Body of pancreas (tissue), 4 donors: ENCODE data around the gene DAPK1. TPM values are rescaled to one million over a fixed set of nuclear protein-coding genes. Genes with fewer than 3 reads are reported as not detected.

Experiments used
- ATAC-seq: fragments of 150-250 bp; one replicate; pipeline ENCODE4 v1.9.1; 2016
- DNase-seq, 4 donors: peaks; one replicate each; pipeline ENCODE4 v3.0.0-alpha.2; 2019
- H3K27ac ChIP-seq, 4 donors: fragments of 200-600 bp; sonication (generic); 1 replicate in 3 of 4; 2 replicates in 1 of 4; pipeline versions ENCODE4 v1.5.1 to v1.6.1; 2016 to 2019; ENCODE audit warnings: mild to moderate bottlenecking in 1 of 4, mixed read lengths in 1 of 4, moderate library complexity in 1 of 4
- H3K27me3 ChIP-seq, 2 donors: fragments of 200-600 bp; sonication (generic); one replicate each; pipeline ENCODE4 v1.6.0; 2016; ENCODE audit warnings: mild to moderate bottlenecking in 1 of 2
- H3K36me3 ChIP-seq, 2 donors: fragments of 200-600 bp; sonication (generic); replicated peaks in 1 of 2; 2 replicates each; pipeline ENCODE4 v1.5.1; 2016; ENCODE audit warnings: low read depth in 2 of 2; ENCODE audit not compliant: insufficient read depth in 1 of 2
- H3K4me1 ChIP-seq: fragments of 200-600 bp; sonication (generic); one replicate; pipeline ENCODE4 v1.6.0; 2016
- H3K4me3 ChIP-seq, 2 donors: fragments of 200-600 bp; sonication (generic); 1 replicate in 1 of 2; 2 replicates in 1 of 2; pipeline ENCODE4 v1.5.1; 2016 to 2019
- H3K9me3 ChIP-seq, 3 donors: fragments of 200-600 bp; sonication (generic); 1 replicate in 2 of 3; 2 replicates in 1 of 3; pipeline ENCODE4 v1.5.1; 2016
- POLR2A ChIP-seq, 3 donors: fragments of 450-650 bp; IDR thresholded peaks; one replicate each; pipeline ENCODE4 v1.6.1; 2016; ENCODE audit warnings: antibody characterized with exemption in 3 of 3, mild to moderate bottlenecking in 2 of 3
- WGBS, 2 donors: methylation state at CpG; one replicate each; pipeline ENCODE4 v1.1.5; 2017; 5-methylcytosine and 5-hydroxymethylcytosine counted together
- intact Hi-C: fragments of 100-400 bp; cut with DNase I; formaldehyde crosslinking; loops from one replicate; pipeline ENCODE4 v1.15.1; 2023
- total RNA-seq, 2 donors: library from RNA; depleted of rRNA; stranded (reverse); fragments of >200 nt; gene quantifications; one replicate each; pipeline ENCODE4 v1.1.0, GENCODE V29; 2016
- TF ChIP-seq, protein P1 (sequence below), 7 experiments: fragments of 450-650 bp in 4 of 7; fragments of 200-600 bp in 3 of 7; sonication (generic) in 3 of 7; IDR thresholded peaks; one replicate each; pipeline ENCODE4 v1.5.1; 2016 to 2019; ENCODE audit warnings: antibody characterized with exemption in 7 of 7

The DAPK1 gene
- total RNA-seq, 2 donors from 2014 or later: 79.6 to 152 TPM

DNA sequence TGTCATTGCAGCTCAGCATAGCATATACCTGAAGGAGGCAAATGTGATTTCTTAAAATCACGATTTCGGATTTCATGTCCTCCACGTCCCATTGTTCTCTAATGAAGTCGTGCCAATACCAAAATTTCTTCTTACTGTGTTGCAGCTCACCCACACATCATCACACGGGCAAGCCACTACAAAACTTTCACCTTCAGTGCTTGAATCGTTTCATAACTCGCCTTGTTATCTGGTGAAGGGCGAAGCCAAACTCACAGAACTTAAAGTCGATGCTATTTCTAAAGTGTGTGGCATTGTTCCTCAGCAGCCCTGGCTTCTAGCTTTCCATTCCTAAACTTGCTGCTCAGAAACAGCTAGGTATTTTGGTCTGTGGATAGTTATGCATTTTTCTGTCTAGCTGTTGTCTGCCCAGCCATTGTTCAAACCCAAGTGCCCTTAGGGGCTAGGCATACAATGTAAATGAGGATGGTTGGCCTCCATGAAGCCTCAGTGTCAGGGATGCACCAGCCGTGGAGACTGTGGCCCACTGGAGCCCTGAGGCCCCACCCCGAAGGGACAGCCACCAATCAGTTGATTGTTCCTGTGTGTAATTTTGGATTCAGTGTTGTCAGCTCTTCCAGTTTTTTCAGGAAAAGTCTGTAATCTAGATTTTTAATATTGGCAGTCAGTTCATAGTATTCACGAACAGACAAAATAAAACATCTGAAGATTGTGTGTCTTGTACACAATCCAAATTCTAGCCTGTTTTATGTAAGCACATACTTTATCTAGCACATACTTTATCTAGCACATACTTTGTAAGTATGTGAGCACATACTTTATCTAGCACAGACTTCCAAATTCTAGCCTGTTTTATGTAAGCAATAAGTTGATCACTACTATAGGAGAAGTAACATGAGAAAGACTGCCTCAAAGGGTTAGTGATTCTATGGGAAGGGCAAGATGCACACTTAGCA, 112.8 kb downstream of the DAPK1 start:
- DNase-seq (no peak), ATAC-seq (no peak)
- WGBS, 2 donors: 76 to 79% methylated on average over 12 of the region's 12 CpGs
- Histone ChIP-seq H3K27me3 (no peaks in the 10 kb centered on the region), H3K4me3 (no peak overlapping the region), H3K9me3 (no peaks in the 10 kb centered on the region), H3K36me3 (peaks cover 0 to 8% of the 10 kb centered on the region in 2 donors), H3K27ac (no peak overlapping the region), H3K4me1 (peaks cover 29% of the 10 kb centered on the region)
- TF ChIP-seq, protein P1, sequence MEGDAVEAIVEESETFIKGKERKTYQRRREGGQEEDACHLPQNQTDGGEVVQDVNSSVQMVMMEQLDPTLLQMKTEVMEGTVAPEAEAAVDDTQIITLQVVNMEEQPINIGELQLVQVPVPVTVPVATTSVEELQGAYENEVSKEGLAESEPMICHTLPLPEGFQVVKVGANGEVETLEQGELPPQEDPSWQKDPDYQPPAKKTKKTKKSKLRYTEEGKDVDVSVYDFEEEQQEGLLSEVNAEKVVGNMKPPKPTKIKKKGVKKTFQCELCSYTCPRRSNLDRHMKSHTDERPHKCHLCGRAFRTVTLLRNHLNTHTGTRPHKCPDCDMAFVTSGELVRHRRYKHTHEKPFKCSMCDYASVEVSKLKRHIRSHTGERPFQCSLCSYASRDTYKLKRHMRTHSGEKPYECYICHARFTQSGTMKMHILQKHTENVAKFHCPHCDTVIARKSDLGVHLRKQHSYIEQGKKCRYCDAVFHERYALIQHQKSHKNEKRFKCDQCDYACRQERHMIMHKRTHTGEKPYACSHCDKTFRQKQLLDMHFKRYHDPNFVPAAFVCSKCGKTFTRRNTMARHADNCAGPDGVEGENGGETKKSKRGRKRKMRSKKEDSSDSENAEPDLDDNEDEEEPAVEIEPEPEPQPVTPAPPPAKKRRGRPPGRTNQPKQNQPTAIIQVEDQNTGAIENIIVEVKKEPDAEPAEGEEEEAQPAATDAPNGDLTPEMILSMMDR (IDR thresholded peaks at IDR 0.05): no peak
- no peak for TF ChIP-seq POLR2A (IDR thresholded peaks at IDR 0.05)
- intact Hi-C loops: no loop called here

DNA sequence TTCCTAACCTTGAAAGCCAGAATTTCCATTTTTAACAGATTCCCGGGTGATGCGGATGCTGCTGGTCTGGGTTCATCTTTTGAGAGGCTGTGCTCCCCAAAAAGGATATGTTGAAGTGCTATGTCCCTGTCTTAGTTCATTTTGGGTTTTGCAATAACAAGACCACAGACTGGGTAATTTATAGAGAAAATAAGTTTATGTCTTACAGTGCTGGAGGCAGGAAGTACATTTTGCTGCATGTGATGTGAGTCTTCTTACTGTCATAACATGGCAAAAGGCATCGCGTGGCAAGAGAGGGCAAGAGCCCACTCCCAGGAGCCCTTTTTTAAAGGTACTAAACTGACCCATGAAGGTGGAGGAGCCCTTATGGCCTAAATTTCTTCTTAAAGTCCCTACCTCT, 114.1 kb downstream of the DAPK1 start:
- no peaks in the 10 kb centered on the region for H3K9me3 ChIP-seq
- intact Hi-C loops: no loop called here

DNA sequence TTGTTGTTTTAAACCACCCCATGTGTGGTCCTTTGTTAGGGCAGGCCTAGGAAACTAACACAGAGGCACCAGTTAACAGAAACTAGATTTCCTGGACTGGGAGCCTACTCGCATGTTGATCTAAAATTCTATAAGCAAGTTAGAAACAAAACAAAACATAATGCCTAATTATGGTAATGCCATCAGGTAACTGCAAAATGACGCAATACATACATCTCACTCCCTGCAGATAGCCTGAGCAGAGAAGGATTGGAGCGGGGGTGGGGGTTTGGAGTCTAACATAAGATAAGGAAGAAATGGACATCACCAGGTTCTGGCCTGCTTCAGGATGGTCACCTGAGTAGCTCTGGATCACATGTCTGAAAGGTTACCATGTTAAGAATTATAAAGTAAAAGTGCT, 114.9 kb downstream of the DAPK1 start:
- H3K36me3 ChIP-seq: peaks cover 0 to 2% of the 10 kb centered on the region in 2 donors
- WGBS, 2 donors: 93 to 95% methylated on average over 3 of the region's 3 CpGs
- no peaks in the 10 kb centered on the region for H3K27me3 ChIP-seq
- H3K27ac ChIP-seq: peak overlapping the region in 3 of 4 donors; percentile 3 to 69 (median 4)
- H3K4me3 ChIP-seq: no peak overlapping the region
- intact Hi-C loops: no loop called here
- DNase-seq (no peak), ATAC-seq (no peak)
- peaks cover 29% of the 10 kb centered on the region for H3K4me1 ChIP-seq
- TF ChIP-seq POLR2A (IDR thresholded peaks at IDR 0.05): no peak
- TF ChIP-seq, protein P1 (IDR thresholded peaks at IDR 0.05): no peak
- no peaks in the 10 kb centered on the region for H3K9me3 ChIP-seq

More for the DNA sequence above, 114.1 kb downstream of the DAPK1 start:
- peak overlapping the region in 1 of 4 donors; percentile 69 for H3K27ac ChIP-seq
- DNase-seq (no peak), ATAC-seq (no peak)
- peaks cover 29% of the 10 kb centered on the region for H3K4me1 ChIP-seq
- peaks cover 0 to 4% of the 10 kb centered on the region in 2 donors for H3K36me3 ChIP-seq
- no peaks in the 10 kb centered on the region for H3K27me3 ChIP-seq
- TF ChIP-seq, protein P1 (IDR thresholded peaks at IDR 0.05): no peak
- TF ChIP-seq POLR2A (IDR thresholded peaks at IDR 0.05): no peak
- no peak overlapping the region for H3K4me3 ChIP-seq
- WGBS, 2 donors: 77 to 88% methylated on average over 4 of the region's 4 CpGs

DNA sequence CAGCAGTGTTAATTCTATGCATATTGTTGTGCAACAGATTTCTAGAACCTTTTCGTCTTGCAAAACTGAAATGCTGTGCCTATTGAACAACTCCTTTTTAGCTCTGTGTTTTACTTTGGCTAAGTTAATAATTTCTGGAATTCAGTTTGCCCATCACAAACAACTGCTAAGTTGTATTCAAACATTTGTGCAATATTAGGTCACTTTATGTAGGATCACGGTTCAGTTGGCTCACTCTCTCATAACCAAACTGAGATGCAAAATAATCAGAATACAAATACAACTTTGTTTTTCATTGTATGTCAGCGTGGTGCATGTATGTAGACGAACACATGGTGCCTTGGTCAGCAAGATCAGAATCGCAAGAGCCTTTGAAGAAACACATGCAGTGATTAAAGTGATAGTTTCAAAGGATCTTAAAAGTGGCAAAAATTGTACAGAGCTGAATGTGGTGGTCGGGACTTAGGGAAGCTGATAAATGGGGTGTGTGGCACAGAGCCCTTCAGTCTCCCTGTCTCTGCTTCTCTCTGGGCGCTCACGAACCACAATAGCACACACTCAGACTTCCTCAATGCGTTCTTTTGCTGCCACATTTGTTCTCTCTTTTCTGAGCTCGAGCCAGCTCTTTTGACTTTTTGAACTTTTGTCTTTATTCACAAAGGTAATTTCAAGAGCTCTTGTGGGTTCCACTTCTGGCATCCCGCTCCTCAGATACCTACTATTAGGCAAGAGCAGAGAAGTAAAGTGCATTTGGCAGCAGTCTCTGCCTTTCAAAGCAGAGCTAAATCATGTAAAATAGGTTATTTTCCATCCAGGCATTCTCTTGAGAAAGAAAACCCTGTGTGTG, 115.8 kb downstream of the DAPK1 start:
- 30 to 43% methylated on average over 10 to 11 of the region's 11 CpGs for WGBS, 2 donors
- Histone ChIP-seq H3K27ac (peak overlapping the region; percentile 1 to 69 (median 29)), H3K36me3 (no peaks in the 10 kb centered on the region), H3K4me1 (peaks cover 29% of the 10 kb centered on the region), H3K9me3 (no peaks in the 10 kb centered on the region), H3K27me3 (no peaks in the 10 kb centered on the region), H3K4me3 (no peak overlapping the region)
- peak; percentile 62 for ATAC-seq
- TF ChIP-seq, protein P1 (IDR thresholded peaks at IDR 0.05): no peak
- TF ChIP-seq POLR2A (IDR thresholded peaks at IDR 0.05): no peak
- peak in 1 of 4 donors; percentile 20 for DNase-seq
- intact Hi-C loops: no loop called here
